ENCODE results near the gene CMPK1. TPM values are rescaled to one million over a fixed set of nuclear protein-coding genes. Genes with fewer than 3 reads are reported as not detected.

CMPK1 gene
- polyA plus RNA-seq, 1 donor (not counting 4 experiments of a cell fraction or from before 2014, with no cell fraction given), result 63.8 TPM

DNA sequence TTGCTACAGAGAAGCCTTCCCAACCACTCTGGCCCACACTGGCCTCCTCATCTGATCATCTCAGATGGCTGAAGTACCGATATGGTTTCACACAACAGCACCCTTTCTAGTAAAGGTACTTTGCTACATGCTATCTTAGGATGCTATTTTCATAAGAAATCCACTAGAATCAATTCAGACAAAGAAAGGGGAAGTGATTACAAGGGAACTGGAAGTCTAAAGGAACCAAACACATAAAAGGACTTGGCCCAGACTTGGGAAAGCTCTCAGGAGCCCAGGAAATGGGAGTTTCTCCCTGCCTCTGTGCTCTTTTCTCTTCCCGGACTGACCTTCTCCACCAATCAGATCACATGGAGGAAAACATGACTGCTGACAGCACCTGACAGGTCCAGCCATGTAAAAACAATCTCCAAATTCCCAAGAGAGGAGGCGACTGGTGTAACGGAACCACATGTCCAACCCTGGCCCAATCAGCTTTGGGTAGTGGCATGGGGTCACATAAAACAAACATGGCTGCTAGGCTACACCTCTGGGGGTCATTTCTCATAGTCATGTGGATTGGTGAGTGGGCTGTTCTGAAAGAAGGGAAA, 69.8 kb downstream of the CMPK1 start:
- Histone ChIP-seq H2AFZ (ENCODE audit: control insufficient read depth, low read length) (no peak overlapping the region), H3K4me3 (ENCODE audit: control insufficient read depth in 2 of 3, extremely low read depth in 1 of 3, insufficient read depth in 2 of 3, low read depth in 1 of 3, low read length in 3 of 3) (no peak overlapping the region), H4K20me1 (ENCODE audit: control insufficient read depth, extremely low read depth, insufficient read depth, low read length) (no peaks in the 10 kb centered on the region), H3K27me3 (ENCODE audit: control insufficient read depth, extremely low read depth, insufficient read depth, low read length) (peaks cover 10% of the 10 kb centered on the region), H3K4me2 (ENCODE audit: control insufficient read depth, extremely low read depth, insufficient read depth, low read depth, low read length) (no peak overlapping the region), H3K27ac (ENCODE audit: control insufficient read depth, insufficient read depth, low read length) (no peak overlapping the region), H3K4me1 (ENCODE audit: control insufficient read depth, extremely low read depth, insufficient read depth, low read length) (no peaks in the 10 kb centered on the region), H3K79me2 (ENCODE audit: control insufficient read depth, insufficient read depth, low read length) (no peaks in the 10 kb centered on the region), H3K9me3 (ENCODE audit: control insufficient read depth, low read depth, low read length) (no peaks in the 10 kb centered on the region), H3K36me3 (ENCODE audit: control insufficient read depth in 2 of 2, extremely low read depth in 1 of 2, insufficient read depth in 2 of 2, low read length in 2 of 2) (no peaks in the 10 kb centered on the region), H3K9ac (ENCODE audit: control insufficient read depth, extremely low read depth, insufficient read depth, low read length) (no peak overlapping the region), H3K9me1 (ENCODE audit: control insufficient read depth, extremely low read depth, insufficient read depth, low read length) (no peaks in the 10 kb centered on the region)
- FAIRE-seq, result no peak
- no peak for DNase-seq (ENCODE audit: low read depth, low spot score)
- TF ChIP-seq, protein P1, sequence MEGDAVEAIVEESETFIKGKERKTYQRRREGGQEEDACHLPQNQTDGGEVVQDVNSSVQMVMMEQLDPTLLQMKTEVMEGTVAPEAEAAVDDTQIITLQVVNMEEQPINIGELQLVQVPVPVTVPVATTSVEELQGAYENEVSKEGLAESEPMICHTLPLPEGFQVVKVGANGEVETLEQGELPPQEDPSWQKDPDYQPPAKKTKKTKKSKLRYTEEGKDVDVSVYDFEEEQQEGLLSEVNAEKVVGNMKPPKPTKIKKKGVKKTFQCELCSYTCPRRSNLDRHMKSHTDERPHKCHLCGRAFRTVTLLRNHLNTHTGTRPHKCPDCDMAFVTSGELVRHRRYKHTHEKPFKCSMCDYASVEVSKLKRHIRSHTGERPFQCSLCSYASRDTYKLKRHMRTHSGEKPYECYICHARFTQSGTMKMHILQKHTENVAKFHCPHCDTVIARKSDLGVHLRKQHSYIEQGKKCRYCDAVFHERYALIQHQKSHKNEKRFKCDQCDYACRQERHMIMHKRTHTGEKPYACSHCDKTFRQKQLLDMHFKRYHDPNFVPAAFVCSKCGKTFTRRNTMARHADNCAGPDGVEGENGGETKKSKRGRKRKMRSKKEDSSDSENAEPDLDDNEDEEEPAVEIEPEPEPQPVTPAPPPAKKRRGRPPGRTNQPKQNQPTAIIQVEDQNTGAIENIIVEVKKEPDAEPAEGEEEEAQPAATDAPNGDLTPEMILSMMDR (optimal IDR thresholded peaks at IDR 0.05 in 1 of 3, IDR thresholded peaks at IDR 0.05 in 1 of 3, conservative IDR thresholded peaks at IDR 0.05 in 1 of 3; ENCODE audit: extremely low read depth in 1 of 3, insufficient read depth in 2 of 3, low read length in 3 of 3), result no peak
- no peak for TF ChIP-seq EZH2 (IDR thresholded peaks at IDR 0.05; ENCODE audit: low read length)
- dilution Hi-C loops (cut with MboI; ENCODE audit: extremely low pct_ligation_motif_present, low sequenced_read_pairs), result no loop called here

DNA sequence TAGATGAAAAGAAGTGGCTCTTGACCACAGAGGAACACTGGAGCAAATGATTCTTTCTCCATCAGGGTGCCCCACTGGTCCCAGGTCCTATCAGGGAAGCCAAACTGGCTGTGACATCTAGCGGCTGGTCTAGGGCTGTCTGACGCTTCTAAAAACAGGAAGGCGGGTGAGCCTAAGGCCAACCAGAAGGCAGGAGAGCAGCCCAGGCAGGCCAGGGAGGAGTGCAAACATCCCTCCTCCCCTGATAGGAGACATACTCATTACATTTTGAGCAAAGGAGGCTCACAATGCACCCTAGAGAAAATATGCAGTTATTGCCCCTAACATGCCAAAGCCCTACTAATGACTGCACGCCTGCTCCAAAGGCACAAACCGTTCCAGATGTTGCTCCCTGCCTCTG, 72.1 kb downstream of the CMPK1 start:
- H2AFZ ChIP-seq (ENCODE audit: control insufficient read depth, low read length), result no peak overlapping the region
- TF ChIP-seq EZH2 (IDR thresholded peaks at IDR 0.05; ENCODE audit: low read length), result no peak
- TF ChIP-seq, protein P1 (optimal IDR thresholded peaks at IDR 0.05 in 1 of 3, IDR thresholded peaks at IDR 0.05 in 1 of 3, conservative IDR thresholded peaks at IDR 0.05 in 1 of 3; ENCODE audit: extremely low read depth in 1 of 3, insufficient read depth in 2 of 3, low read length in 3 of 3), result no peak
- DNase-seq (ENCODE audit: low read depth, low spot score), result no peak
- no peaks in the 10 kb centered on the region for H3K9me3 ChIP-seq (ENCODE audit: control insufficient read depth, low read depth, low read length)
- peaks cover 3% of the 10 kb centered on the region for H3K27me3 ChIP-seq (ENCODE audit: control insufficient read depth, extremely low read depth, insufficient read depth, low read length)
- H3K79me2 ChIP-seq (ENCODE audit: control insufficient read depth, insufficient read depth, low read length), result no peaks in the 10 kb centered on the region
- no peak overlapping the region for H3K27ac ChIP-seq (ENCODE audit: control insufficient read depth, insufficient read depth, low read length)
- no peak overlapping the region for H3K4me2 ChIP-seq (ENCODE audit: control insufficient read depth, extremely low read depth, insufficient read depth, low read depth, low read length)
- peaks cover 10% of the 10 kb centered on the region for H3K4me1 ChIP-seq (ENCODE audit: control insufficient read depth, extremely low read depth, insufficient read depth, low read length)
- no peaks in the 10 kb centered on the region for H3K36me3 ChIP-seq (ENCODE audit: control insufficient read depth in 2 of 2, extremely low read depth in 1 of 2, insufficient read depth in 2 of 2, low read length in 2 of 2)
- no peaks in the 10 kb centered on the region for H4K20me1 ChIP-seq (ENCODE audit: control insufficient read depth, extremely low read depth, insufficient read depth, low read length)
- FAIRE-seq, result no peak
- no peaks in the 10 kb centered on the region for H3K9me1 ChIP-seq (ENCODE audit: control insufficient read depth, extremely low read depth, insufficient read depth, low read length)
- dilution Hi-C loops (cut with MboI; ENCODE audit: extremely low pct_ligation_motif_present, low sequenced_read_pairs), result no loop called here
- no peak overlapping the region for H3K4me3 ChIP-seq (ENCODE audit: control insufficient read depth in 2 of 3, extremely low read depth in 1 of 3, insufficient read depth in 2 of 3, low read depth in 1 of 3, low read length in 3 of 3)
- H3K9ac ChIP-seq (ENCODE audit: control insufficient read depth, extremely low read depth, insufficient read depth, low read length), result no peak overlapping the region
